Panc1 (cell line): ENCODE measurements around the gene B4GALT7. TPM values are rescaled to one million over a fixed set of nuclear protein-coding genes. Genes with fewer than 3 reads are reported as not detected.

Experiments used
- ATAC-seq: fragments of 200-7000 bp; cut with Tn5 transposase; 2 replicates; pipeline ENCODE4 v1.9.1; 2020; ENCODE audit warnings: mild to moderate bottlenecking, moderate library complexity
- Bru-seq: library from RNA; stranded (reverse); fragments of 400-500 nt; gene quantifications from one replicate; lab custom pipeline; 2021; lab: Mats Ljungman, UMichigan
- BruChase-seq, 2 experiments: library from RNA; stranded (reverse); fragments of 400-500 nt; gene quantifications; one replicate each; lab custom pipeline; 2021; lab: Mats Ljungman, UMichigan
- BruUV-seq: library from RNA; stranded (reverse); fragments of 400-500 nt; replicated peaks from 2 replicates; lab custom pipeline; 2021; lab: Mats Ljungman, UMichigan
- CTCF ChIA-PET: fragments of 300-600 bp; sonication (Branson Sonifier 250); formaldehyde crosslinking; loops from one replicate; lab custom pipeline; 2022; ENCODE audit warnings: antibody characterized with exemption; lab: Charles Lee
- POLR2A ChIA-PET: fragments of 300-600 bp; sonication (Branson Sonifier 250); formaldehyde crosslinking; loops from one replicate; lab custom pipeline; 2022; ENCODE audit warnings: antibody characterized with exemption; lab: Charles Lee
- DNase-seq: peaks from one replicate; pipeline ENCODE4 v3.0.0-alpha.2; 2010; ENCODE audit warnings: low read depth, low spot score
- H3K27ac ChIP-seq: 2 replicates; pipeline ENCODE4 v1.5.1; 2011; ENCODE audit warnings: mild to moderate bottlenecking, low read length, inconsistent platforms
- H3K27me3 ChIP-seq: fragments of 200-500 bp; sonication (Bioruptor generic); 2 replicates; pipeline ENCODE4 v1.6.0; 2014; ENCODE audit warnings: low read length, inconsistent platforms; ENCODE audit not compliant: control insufficient read depth, insufficient read depth
- H3K36me3 ChIP-seq: fragments of 200-500 bp; sonication (Bioruptor generic); 2 replicates; pipeline ENCODE4 v1.5.1; 2014; ENCODE audit warnings: inconsistent platforms, mild to moderate bottlenecking, low read length, moderate library complexity; ENCODE audit not compliant: control insufficient read depth, insufficient read depth
- H3K4me1 ChIP-seq: 2 replicates; pipeline ENCODE4 v1.5.1; 2011; ENCODE audit warnings: inconsistent platforms, mild to moderate bottlenecking, low read length, moderate library complexity; ENCODE audit not compliant: control insufficient read depth, insufficient read depth
- H3K4me3 ChIP-seq, 2 experiments: 2 replicates each; pipeline ENCODE4 v1.5.1; 2011 to 2012; ENCODE audit warnings: low read depth in 2 of 2, low read length in 2 of 2, mild to moderate bottlenecking in 2 of 2, inconsistent platforms in 1 of 2, moderate library complexity in 1 of 2
- H3K9me3 ChIP-seq: fragments of 200-500 bp; sonication (Bioruptor generic); 2 replicates; pipeline ENCODE4 v1.5.1; 2014; ENCODE audit warnings: low read depth, mild to moderate bottlenecking, inconsistent platforms, low read length, moderate library complexity; ENCODE audit not compliant: control insufficient read depth, insufficient read depth
- CTCF ChIP-seq: fragments of 450-650 bp; IDR thresholded peaks from 2 replicates; pipeline ENCODE4 v1.5.1; 2017; ENCODE audit warnings: mild to moderate bottlenecking
- POLR2AphosphoS5 ChIP-seq: IDR thresholded peaks from 2 replicates; pipeline ENCODE4 v1.6.1; 2012; ENCODE audit warnings: mild to moderate bottlenecking, low read depth, low read length, moderate library complexity
- REST ChIP-seq, 2 experiments: IDR thresholded peaks; 2 replicates each; pipeline ENCODE4 v1.6.1; 2011 to 2012; ENCODE audit warnings: low read depth in 2 of 2, control low read depth in 1 of 2, low read length in 1 of 2, mild to moderate bottlenecking in 1 of 2, moderate library complexity in 1 of 2; ENCODE audit not compliant: insufficient read depth in 1 of 2
- SIN3A ChIP-seq: IDR thresholded peaks from 2 replicates; pipeline ENCODE4 v1.6.1; 2012; ENCODE audit warnings: low read depth, mild to moderate bottlenecking, low read length, moderate library complexity, borderline replicate concordance; ENCODE audit not compliant: insufficient read depth
- TCF7L2 ChIP-seq: IDR thresholded peaks from 2 replicates; pipeline ENCODE4 v1.6.1; 2011; ENCODE audit warnings: mild to moderate bottlenecking, low read depth, low read length, inconsistent platforms
- in situ Hi-C: cut with HindIII; loops from 2 replicates; pipeline ENCODE4 v1.10.0; 2016; ENCODE audit warnings: low sequenced_read_pairs, low pct_unique_long_range_greater_than_20kb
- intact Hi-C: fragments of 100-400 bp; cut with micrococcal nuclease; formaldehyde crosslinking; loops from one replicate; pipeline ENCODE4 v1.10.0; 2022; ENCODE audit not compliant: unreplicated experiment
- long read RNA-seq: library from polyadenylated mRNA; unstranded; transcript quantifications from one replicate; pipeline ENCODE4 v2.0.0, GENCODE V29; 2021; ENCODE audit not compliant: unreplicated experiment
- polyA plus RNA-seq: library from polyadenylated mRNA; unstranded; fragments of >200 nt; gene quantifications from one replicate; pipeline ENCODE4 v1.2.1, GENCODE V29; 2012; ENCODE audit warnings: missing spikeins; ENCODE audit not compliant: insufficient read length
- total RNA-seq: library from RNA; stranded (reverse); gene quantifications from one replicate; pipeline ENCODE4 v1.2.1, GENCODE V29; 2021; ENCODE audit not compliant: unreplicated experiment

The B4GALT7 gene
- total RNA-seq, result 38.0 TPM
- 48.6 TPM for polyA plus RNA-seq
- Bru-seq, nascent RNA, result percentile 61 among the genes with signal in this experiment
- BruChase-seq, experiment 1, labeled RNA remaining after a 2-hour chase, result percentile 62 among the genes with signal in this experiment
- percentile 67 among the genes with signal in this experiment for BruChase-seq, experiment 2, labeled RNA remaining after a 6-hour chase
- long read RNA-seq, transcript B4GALT7-201 (6 exons, 1,747 nt), result major isoform, 65 of 89 reads
- long read RNA-seq, partial matches to known transcripts, result 13 of 89 reads
- long read RNA-seq, other reads (novel, unspliced or antisense), result 8 of 89 reads

GRCh38 chr5:177599731-177600507 is at the start of gene B4GALT7:
B4GALT7 (plus strand) TSS chr5:177600132; CDS start chr5:177600211, 79 bp downstream.
- in situ Hi-C loops (loop anchor here (10.0 kb wide), 1 partner anchor 55 kb away; no protein-coding TSS in a partner anchor), intact Hi-C loops (no loop called here)
- Histone ChIP-seq H3K9me3 (no peaks in the 10 kb centered on the region), H3K27me3 (no peaks in the 10 kb centered on the region), H3K36me3 (peaks cover 4% of the 10 kb centered on the region), H3K4me3 (peak within 1 kb of the TSS; percentile 56 to 93), H3K4me1 (peaks cover 11% of the 10 kb centered on the region), H3K27ac (peak within 1 kb of the TSS; percentile 83)
- TF ChIP-seq REST (IDR thresholded peaks at IDR 0.05; ENCODE audit: insufficient read depth in 1 of 2, low read depth in 2 of 2, low read length in 1 of 2) (no peak), TCF7L2 (peak; percentile 34; the same call in 1 of the 2 replicates), CTCF (no peak), SIN3A (peak; percentile 84; the same call in 1 of the 2 replicates), POLR2AphosphoS5 (peak; percentile 68; the same call in 1 of the 2 replicates)
- POLR2A ChIA-PET, result no interaction called here
- no TSS peak for BruUV-seq
- DNase-seq (no peak), ATAC-seq (peak; percentile 96)
- CTCF ChIA-PET, result no interaction called here

GRCh38 chr5:177552839-177553455 is 47.0 kb upstream of the B4GALT7 start:
- H3K27me3 ChIP-seq, result no peaks in the 10 kb centered on the region
- H3K9me3 ChIP-seq, result no peaks in the 10 kb centered on the region
- DNase-seq (no peak), ATAC-seq (0 out of 2 replicates have a peak, but pooled peaks have one; percentile 4)
- ChIA-PET POLR2A (no interaction called here), CTCF (no interaction called here)
- in situ Hi-C loops (no loop called here), intact Hi-C loops (no loop called here)
- no peaks in the 10 kb centered on the region; the same call in 1 of the 2 replicates for H3K36me3 ChIP-seq
- H3K27ac ChIP-seq, result peak overlapping the region; percentile 74
- TF ChIP-seq POLR2AphosphoS5 (no peak), SIN3A (no peak), TCF7L2 (no peak), CTCF (no peak), REST (IDR thresholded peaks at IDR 0.05; ENCODE audit: insufficient read depth in 1 of 2, low read depth in 2 of 2, low read length in 1 of 2) (no peak)
- BruUV-seq, result no TSS peak
- peaks cover 21% of the 10 kb centered on the region for H3K4me1 ChIP-seq
- H3K4me3 ChIP-seq, result peak overlapping the region; percentile 79 to 86
